Stimulated activated CD8-positive, alpha-beta memory T cell treated with anti-CD3 and anti-CD28 coated beads, Interleukin-15, amount 100 ng/mL, for 4 hours (primary cell): ENCODE data around the gene APC.

ENCODE experiments used
- DNase-seq, 2 donors: peaks; one replicate each; pipeline ENCODE4 v3.0.0-alpha.2; 2020; ENCODE audit warnings: low read depth in 2 of 2

APC gene

DNA sequence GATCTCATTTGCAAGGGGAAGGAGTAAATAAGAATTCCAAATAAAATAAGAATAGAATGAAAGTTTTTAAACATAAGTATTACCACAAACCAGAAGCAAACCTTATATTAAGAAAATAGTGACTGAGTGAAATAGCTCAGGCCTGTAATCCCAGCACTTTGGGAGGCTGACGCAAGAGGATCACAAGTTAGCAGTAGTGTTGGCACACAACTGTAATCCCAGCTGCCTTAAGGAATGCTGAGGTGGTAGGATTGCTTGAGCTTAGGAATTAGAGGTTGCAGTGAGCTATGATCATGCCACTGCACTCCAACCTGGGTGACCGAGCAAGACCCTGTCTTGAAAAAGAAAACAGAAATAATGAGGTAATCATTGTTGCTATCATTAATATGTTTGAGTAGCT, 47.0 kb downstream of the APC start:
- no peak for DNase-seq

DNA sequence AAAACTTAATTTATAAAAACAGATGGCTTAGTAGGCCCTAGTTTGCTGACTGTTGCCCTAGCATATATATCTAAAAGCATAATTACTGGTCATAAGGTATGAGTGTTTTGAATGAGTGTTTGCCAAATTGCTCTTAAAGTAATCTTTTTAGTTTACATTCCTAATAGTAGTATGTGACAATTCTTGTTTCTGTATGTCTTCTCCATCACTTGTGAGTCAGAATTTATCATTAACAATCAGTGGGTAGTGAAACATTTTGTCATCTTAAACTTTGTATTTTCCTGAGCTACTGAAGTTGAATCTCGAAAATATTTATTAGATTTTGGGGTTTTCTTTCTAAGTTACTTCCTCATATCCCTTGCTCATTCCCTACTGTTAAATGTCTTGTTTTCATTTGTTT, 49.6 kb downstream of the APC start:
- no peak for DNase-seq

DNA sequence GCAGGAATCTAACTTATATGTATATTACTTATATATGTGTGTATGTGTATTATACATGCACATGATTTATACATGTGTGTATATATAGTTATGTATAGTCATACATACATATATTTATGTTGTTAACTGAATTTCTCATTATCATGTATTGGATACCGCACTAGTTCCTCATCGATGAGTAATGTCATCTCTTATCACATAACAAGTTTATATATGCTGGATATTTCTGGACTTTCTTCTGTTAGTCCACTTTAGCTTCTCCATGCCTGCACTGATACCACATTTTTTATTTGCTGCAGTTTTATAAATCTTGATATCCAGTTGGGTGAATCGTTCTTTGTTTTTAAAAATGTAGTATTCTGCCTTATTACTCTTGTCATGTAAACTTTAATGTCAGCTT, 50.2 kb downstream of the APC start:
- DNase-seq, result no peak

DNA sequence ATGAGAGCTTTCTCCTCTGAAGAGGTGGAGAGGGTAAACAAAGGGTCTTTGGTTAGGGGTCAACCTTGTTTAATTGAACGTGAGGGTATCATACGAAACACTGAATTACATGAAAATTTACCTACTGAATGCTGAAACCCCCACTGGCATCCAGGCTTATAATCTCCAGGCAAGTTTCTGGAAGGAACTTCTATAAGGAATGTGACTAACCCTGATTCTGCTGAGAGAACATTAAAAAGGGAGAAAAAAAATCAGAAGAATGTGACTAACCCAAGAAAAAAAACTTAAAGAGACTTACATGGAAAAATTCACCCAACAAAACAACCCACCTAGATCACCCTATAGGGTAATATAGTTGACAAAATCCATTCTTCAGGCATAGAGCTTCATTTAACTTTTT, 55.5 kb downstream of the APC start:
- DNase-seq, result no peak

DNA sequence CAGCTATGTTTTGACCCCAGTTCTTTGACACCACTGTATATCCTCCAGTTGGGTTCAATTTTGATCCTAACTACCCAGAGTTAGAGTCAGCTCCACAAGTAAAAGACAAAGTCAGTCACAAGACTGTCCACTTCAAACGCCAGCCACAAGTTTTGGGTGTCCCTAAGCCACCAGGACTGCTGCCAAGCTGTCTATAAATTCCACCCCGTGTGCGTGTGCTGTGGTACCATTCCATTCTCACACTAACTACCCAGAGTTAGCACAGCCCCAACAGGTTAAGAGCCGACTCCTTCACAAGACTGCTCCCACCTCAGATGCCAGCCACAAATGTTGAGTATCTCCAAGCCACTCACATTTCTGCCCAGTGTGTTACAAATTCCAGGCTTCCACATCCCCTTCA, 56.7 kb downstream of the APC start:
- no peak for DNase-seq

DNA sequence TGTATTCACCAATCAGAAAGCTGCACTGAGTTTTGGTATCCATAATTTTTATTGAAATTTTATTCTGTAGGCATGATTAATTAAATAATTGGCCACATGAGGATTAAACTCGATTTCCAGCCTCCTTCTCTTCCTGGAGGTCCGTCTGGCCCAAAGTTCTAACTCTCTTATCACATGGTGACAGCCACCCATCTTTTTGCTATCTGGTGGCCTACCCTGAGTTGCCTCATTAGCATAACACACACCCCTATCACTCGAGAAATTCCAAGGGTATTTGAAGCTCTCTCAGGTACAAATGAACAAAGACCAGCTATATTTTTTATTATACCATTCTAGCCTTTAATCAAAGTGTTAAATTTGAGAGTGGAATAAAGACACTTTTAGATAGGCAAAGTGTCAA, 57.7 kb downstream of the APC start:
- no peak for DNase-seq

DNA sequence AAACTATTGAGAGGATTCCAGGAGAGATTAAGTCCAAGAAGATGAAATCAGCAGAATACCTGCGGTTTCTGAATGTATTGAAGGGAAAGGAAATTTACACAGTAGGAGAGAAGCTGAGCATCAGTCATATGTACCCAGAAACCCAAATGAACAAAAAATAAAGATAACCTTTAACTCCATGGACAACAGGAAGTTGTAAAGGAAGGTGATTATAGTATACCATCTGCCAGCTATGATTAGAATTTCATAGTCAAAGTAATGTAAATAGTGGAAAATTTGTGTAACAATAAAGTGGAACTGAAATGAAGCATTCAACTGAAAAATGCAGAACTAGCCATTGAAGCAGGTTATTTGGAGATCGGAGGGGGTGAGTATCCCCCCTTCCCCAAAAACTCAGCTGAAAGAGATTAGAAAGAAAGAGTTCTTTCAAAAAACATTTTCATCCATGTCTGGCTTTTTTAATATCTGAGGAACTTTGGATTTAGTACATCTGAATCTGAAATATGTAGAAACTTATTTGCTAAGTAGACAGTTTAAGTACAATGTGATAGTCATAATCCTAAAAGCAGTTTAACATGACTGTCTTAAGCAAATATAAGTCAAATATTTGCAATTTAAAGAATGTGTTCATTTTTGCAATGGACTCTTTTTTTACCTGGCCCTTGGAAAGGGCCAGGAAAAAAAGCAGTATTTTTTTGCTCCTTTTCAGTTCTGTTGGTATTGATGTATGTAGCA, 58.4 kb downstream of the APC start:
- DNase-seq, result no peak

DNA sequence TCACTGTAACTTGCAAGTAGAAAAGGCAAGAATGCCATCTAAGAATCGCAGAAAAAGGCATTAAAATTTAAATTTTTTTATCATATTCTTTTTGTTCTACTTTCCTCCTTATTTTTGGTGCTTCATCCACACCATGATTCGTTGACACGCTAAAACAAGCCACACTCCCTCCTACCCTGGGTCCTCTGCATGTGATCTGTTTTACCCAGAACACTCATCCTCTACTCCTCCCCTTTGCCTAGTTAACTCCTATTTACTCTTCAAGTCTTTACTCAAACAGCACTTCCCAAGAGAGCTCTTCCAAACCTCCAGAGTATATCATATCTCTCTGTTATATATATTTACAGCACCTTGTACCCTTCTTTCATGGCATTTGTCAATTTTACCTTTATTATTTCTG, 62.0 kb downstream of the APC start:
- DNase-seq, result no peak

DNA sequence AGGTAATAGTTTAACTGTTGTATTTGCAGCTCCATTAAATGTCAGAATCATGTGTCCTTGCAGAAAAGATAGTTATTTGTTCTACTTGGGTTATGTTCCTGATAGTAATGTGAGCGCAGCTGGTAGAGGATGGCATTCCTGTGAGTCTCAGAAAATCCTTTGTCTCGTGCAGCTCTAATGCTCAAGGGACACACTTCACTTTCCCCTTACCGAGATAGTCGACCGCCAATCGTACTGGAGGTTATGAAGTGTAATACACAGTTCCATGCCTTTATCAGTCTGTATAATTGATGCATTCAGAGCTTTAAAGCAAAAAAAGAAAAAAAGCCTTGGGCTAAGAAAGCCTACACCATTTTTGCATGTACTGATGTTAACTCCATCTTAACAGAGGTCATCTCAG, 63.2 kb downstream of the APC start:
- DNase-seq, result no peak

DNA sequence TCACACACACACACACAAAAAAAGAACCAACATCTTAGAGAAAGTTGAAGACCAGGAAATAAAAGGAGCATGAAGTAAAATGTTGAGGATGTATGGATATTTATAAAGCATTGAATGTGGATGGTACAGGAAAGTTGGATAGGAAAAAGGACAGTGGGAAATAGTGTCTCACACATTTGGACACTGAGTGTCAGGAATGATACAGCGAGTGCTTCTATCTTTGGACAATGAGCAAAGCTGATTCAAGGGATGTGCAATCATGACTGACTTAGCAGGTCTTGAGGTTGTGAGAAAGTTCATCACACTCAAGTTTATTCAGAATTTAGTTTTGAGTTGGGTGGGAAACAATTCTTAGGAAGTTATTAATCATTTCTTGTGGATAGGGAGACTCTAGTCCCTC, 73.3 kb downstream of the APC start:
- DNase-seq, result no peak

DNA sequence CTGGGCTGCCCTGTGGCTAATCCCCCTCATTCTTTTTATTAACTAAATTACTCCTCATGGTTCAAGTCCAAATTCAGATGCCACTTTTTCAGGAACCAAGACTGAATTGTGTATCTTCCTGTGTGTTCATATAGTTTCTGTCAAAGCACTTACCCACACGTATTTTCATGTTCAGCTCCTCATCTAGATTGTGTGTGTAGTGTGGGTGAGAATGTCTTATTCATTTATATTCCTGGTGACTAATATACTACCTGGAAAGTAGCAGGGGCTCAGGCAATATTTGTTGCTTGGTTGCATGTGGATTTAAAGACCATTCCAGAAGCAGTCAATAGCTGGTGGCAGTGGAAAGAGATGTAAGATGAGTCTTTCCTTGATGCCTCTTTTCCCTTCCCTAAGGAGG, 74.9 kb downstream of the APC start:
- DNase-seq, result no peak

DNA sequence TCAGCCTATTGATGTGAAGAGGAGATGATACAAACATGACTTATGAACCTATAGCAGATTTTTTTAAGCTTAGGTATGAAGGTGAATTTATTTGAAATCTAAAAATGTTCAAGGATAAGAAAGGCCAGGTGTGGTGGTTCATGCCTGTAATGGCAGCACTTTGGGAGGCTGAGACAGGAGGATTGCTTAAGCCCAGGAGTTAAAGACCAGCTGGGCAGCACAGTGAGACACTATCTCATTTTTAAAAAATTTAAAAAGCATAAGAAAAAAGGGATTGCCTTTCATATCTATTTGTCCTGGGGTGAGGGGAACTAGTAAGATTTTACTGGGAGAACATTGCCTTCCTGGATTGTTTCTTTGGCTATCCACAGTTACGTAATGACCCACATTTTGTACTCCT, 82.6 kb downstream of the APC start:
- DNase-seq, result no peak

DNA sequence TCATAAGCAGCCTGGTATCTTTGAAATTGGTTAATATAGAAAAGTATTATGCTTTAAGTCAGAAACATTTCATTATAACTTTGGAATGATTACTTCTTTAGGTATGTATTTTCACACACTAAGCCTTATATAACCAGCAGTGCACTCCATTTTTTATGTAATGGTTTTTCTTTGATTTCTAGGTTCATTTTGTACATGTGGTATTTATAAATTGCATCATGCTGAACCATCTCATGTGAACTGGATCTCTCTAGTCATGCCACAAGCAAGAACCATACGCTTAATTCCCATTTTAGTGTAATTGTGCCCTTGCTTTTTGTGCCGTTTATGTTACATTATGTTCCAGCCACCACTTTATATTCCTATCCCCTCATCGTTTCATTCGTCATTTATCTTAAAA, 84.8 kb downstream of the APC start:
- no peak for DNase-seq

DNA sequence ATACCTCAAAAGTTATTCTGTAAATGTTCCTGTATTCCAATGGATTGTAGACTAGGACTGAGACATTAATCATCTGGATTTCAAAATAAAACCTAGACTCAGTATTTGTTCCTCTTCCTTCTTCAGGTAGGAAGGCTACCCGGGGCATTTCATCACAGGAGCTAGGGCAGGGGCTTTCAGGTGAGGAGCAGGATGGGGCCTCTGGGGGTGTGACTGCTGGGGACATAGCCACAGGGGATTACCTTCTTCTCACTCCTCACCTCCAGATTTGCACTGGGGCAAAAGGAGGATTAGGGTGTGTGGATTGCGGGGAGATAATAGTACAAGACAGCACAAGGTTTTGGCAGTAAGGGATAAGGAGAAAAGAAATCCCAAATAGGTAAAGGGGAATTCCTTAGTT, 85.5 kb downstream of the APC start:
- no peak for DNase-seq

DNA sequence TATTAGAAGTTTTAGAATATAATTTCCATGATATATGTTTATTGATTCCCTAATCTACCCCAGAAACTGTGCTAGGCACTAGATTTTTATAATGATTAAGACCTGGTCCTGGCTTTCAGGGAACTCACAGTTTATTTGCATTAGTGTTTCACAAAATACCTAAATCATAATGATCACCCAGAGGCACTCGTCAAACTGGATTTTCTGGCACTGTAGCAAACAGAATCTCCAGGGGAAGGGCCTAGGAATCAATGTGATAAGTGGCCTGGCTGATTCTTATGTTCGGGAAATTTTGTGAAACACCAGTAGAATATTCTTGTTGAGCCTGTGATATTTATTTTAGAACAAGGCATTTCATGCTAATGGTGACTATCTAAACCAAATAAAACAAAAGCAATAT, 86.0 kb downstream of the APC start:
- DNase-seq, result no peak

DNA sequence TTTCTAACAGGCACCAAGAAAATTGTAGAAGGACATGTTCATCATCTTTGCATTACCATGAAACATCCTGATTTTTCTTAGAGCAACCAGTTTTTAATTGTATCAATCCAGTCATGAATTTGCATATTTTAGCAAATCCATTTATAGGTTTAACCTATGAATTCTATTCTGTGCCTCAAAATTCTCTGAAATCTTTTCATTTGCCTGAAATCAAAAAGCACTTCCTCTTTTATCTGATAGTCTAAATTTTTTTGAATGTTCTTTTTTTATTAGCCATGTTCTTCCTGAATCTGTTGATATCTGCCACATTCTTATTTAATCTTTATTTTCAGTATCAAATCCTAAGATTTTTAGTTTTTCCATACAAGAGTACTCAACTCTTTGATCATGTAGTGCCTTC, 86.5 kb downstream of the APC start:
- no peak for DNase-seq

DNA sequence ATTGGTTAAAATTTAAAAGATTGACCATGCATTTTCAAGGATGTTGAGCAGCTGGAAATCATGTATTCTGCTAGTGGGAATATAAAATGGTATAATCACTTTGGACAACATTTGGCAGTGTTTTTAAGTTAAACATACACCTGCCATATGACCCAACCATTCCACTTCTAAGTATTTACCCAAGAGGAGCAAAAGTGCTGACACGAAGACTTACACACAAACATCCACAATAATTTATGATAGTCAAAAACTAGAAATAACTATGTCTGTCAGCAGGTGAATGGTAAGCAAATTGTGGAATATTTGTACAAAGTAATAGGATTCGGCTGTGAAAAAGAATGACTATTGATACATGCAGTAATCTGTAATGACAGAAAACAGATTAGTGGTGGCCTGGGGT, 92.7 kb downstream of the APC start:
- no peak for DNase-seq

DNA sequence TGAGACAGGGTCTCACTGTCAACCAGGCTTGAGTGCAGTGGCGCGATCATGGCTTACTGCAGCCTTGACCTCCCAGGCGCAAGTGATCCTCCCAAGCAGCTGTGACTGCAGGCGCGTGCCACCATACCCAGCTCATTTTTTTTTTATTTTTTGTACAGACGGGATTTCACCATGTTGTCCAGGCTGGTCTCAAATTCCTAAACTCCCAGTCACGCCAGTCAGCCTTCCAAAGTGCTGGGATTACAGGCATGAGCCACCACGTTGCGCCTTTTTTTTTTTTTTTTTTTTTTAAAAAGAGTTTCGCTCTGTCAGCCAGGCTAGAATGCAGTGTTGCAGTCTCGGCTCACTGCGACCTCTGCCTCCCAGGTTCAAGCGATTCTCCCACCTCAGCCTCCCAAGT, 96.3 kb downstream of the APC start:
- no peak for DNase-seq

DNA sequence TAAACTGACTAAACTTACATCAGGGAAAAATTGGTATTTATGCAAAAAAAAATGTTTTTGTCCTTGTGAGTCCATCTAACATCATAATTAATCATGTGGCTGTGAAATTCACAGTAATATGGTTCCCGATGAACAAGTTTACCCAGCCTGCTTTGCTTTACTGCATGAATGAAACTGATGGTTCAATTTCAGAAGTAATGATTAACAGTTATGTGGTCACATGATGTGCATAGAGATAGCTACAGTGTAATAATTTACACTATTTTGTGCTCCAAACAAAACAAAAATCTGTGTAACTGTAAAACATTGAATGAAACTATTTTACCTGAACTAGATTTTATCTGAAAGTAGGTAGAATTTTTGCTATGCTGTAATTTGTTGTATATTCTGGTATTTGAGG, 106.8 kb downstream of the APC start:
- no peak for DNase-seq

DNA sequence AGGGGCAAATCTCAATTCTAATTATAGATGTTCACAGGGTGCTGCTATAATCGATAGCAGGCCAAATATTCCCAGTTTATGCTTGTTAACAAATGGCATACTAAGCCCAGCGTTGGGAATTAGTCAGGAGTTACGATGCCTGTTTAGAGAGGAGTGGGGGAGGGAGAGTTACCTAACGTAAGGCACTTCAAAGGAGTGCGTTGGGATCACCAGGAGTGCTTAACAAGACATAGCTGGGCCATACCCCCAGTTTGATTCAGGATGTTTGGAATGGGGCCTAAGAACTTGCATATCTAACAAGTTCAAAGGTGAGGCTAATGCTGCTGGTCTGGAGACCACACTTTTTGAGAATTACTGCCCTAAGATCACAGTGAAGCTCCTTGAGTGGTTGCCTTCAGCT, 108.9 kb downstream of the APC start:
- no peak for DNase-seq

DNA sequence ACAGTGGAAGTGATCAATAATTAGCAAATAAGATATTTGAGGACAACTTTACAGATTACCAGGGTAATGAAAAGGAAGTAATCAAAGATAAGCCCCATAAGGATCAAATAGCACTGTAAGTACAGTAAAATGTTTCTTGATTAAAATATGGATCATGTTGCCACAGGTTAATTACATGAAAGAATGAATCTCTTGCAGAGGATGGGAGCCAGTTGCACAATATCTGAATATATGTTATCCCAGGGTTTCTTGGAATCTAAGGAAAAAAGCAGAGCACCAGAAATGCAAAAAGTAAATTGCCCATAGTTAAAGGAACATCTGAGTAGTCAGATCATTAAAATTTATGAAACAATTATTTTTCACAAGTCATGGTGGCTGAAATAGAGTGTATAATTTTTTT, 109.6 kb downstream of the APC start:
- DNase-seq, result no peak

DNA sequence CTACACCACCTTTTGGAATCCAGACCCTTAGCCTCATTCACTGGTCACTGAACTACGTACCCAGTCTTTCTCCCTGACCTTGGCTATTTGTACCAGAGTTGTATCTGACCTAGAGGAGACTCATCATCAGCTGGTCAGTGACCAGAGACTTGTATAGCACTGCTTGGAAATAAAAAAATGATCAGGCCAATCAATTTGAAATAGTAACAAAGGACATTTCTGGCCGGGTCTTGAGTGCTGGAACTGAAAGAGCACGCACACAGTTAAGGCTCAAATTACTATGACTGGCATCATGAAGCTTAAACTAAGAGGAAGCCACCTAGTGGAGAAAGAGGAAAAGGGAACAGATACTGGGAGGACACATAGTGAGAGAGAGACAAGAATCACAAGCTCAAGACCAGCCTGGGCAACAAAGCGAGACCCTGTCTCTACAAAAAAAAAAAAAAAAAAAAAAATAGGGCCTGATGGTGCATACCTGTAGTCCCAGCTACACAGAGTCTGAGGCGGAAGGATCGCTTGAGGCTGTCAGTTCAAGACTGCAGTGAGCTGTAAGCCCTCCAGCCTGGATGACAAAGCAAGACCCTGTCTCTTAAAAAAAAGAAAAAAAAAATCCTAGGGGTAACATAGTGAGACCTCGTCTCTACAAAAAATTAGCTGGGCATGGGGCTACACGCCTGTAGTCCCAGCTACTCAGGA, 110.6 kb downstream of the APC start:
- no peak for DNase-seq

DNA sequence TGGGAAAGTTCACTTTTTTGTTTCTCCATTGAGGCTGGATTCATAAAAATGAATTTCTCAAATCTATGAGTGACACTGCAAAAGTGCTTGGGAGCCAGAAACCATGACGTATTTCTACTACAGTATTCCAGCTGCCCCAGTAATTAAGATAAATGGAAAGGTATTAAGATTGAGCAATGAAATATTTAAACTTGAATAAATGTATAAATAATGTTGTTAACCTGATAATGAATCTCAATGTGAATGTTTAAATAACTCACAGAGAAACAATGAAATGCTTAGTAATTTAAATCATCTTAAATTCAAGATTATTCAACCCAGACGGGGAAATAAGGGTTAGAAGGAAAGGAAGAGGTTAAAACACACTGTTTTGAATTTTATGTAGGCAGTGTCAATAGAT, 112.2 kb downstream of the APC start:
- no peak for DNase-seq

DNA sequence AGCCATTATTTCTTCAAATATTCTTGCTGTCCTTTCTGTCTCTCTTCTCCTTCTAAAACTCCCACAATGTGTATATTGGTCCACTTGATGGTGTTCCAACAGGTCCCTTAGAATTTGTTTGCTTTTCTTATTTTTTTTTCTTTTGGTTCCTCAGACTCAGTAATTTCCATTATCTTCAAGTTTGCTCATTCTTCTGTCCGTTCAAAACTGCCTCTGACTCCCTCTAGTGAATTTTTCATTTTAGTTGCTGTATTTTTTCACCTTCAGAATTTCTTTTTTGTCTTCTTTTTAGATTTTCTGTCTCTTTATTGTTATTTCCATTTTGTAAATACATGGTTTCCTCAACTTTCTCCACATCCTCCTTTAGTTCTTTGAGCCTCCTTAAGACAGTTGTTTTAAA, 117.0 kb downstream of the APC start:
- no peak for DNase-seq
